GM13976 (cell line): Measurements from ENCODE around the gene VWA8.

Source experiments
- DNase-seq: peaks from one replicate; pipeline ENCODE4 v3.0.0; 2012; ENCODE audit warnings: low spot score
- in situ Hi-C: fragments of 300-500 bp; cut with MboI; formaldehyde crosslinking; loops from one replicate; pipeline ENCODE4 v1.12.0; 2022; ENCODE audit warnings: low sequenced_read_pairs, mixed read lengths, inconsistent platforms; ENCODE audit not compliant: unreplicated experiment
- TF ChIP-seq, protein P1 (sequence below): IDR thresholded peaks from 2 replicates; pipeline ENCODE4 v1.5.1; 2012; ENCODE audit warnings: borderline replicate concordance, mild to moderate bottlenecking; ENCODE audit not compliant: insufficient read depth; ENCODE audit errors: extremely low read depth, missing control alignments, control extremely low read depth

The VWA8 gene

DNA sequence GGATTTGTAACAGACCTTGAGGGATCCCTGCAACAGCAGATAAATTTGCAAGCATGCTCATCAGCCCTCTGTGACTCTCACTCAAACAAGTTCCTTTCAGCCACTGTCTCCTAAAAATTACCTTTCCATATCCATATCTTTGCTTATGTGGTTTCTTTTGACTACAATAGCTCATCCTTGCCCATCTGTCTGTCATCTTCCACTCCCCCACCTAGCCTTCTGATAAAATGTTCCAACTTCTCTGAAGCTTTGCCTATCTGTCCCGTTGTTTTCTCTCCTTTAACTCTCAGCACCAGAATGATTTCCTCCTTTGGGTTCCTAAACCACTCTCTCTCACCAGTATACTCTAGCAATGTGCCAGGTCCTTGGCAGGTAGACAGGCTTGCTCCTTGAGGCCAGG, 194.5 kb downstream of the VWA8 start:
- no peak for DNase-seq
- TF ChIP-seq, protein P1, sequence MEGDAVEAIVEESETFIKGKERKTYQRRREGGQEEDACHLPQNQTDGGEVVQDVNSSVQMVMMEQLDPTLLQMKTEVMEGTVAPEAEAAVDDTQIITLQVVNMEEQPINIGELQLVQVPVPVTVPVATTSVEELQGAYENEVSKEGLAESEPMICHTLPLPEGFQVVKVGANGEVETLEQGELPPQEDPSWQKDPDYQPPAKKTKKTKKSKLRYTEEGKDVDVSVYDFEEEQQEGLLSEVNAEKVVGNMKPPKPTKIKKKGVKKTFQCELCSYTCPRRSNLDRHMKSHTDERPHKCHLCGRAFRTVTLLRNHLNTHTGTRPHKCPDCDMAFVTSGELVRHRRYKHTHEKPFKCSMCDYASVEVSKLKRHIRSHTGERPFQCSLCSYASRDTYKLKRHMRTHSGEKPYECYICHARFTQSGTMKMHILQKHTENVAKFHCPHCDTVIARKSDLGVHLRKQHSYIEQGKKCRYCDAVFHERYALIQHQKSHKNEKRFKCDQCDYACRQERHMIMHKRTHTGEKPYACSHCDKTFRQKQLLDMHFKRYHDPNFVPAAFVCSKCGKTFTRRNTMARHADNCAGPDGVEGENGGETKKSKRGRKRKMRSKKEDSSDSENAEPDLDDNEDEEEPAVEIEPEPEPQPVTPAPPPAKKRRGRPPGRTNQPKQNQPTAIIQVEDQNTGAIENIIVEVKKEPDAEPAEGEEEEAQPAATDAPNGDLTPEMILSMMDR = no peak
- in situ Hi-C loops = no loop called here

DNA sequence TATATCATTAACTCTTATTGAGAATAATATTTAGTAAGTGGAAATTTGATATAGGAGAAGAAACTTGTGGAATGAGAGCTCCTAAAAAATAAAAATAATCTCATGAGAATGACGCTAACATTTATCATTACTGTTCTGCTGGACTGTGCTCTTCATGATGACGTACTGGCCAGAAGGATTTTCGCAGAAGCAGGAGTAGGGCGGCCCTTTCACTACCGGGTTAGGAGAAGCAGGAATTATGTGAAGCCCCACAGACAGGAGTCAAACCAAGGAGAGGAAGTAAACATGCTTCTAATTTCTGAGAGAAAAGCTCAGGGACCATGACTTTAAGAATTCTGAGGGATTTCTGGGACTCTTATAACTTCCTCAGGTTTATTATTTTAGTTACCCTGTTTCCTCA, 195.1 kb downstream of the VWA8 start:
- TF ChIP-seq, protein P1 = no peak
- in situ Hi-C loops = no loop called here
- DNase-seq = no peak

DNA sequence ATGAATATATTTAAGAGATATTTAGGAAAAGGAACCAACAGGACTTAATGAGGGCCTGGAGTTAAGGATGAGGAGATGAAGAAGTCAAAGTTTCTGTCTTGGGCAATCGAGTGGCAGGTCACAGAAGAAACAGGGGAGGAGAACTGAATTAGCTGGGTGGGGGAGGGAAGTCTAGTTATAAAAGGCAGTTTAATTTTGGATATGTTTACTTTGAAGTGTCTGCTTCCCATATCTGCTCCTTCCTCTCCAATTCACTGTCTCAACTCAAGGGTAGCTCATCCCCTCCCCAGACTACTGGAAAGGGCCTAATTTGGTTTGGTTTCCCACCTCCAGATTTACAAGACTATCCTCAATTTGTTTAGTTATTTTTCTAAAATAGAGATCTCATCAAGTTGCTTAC, 195.9 kb downstream of the VWA8 start:
- no peak for DNase-seq
- TF ChIP-seq, protein P1 = no peak
- in situ Hi-C loops = no loop called here

DNA sequence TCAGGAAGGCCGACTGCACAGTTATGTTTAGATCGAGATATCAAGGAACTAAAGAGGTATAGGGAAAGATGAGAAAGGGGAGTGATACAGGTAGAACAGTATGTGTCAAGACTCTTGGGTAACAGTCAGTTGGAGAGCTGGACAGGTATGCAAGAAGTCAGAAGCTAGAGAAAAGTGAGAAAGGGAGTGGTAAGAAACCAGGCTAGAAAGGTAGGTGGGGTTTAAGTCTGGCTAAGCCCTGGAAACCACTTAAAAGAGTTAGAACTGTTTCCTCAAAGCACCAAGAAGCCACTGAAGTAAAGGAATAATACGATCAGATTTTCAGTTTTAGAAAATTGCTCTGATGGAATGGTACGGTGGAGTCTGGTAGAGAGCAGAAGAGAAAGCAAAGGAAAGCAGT, 196.4 kb downstream of the VWA8 start:
- TF ChIP-seq, protein P1 = no peak
- DNase-seq = no peak
- in situ Hi-C loops = no loop called here

DNA sequence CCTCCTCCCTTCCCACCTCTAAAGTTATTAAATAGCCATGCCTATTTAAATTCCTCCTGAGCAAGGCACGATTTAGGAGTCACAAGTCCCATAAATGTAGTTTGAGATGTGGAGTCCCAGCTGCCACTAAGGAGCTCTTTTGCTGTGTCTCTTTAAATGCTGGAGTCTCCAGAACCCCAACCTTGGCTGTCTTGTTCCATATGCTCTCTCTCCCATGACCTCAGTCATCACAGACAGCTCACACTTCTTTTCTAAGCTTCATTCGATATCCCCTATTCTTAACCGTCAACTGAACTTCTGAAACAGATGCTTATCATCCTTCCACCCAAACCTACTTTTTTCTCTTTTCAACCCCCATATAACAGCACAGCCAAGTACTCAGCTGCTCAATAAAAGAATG, 197.1 kb downstream of the VWA8 start:
- in situ Hi-C loops = no loop called here
- TF ChIP-seq, protein P1 = no peak
- no peak for DNase-seq

DNA sequence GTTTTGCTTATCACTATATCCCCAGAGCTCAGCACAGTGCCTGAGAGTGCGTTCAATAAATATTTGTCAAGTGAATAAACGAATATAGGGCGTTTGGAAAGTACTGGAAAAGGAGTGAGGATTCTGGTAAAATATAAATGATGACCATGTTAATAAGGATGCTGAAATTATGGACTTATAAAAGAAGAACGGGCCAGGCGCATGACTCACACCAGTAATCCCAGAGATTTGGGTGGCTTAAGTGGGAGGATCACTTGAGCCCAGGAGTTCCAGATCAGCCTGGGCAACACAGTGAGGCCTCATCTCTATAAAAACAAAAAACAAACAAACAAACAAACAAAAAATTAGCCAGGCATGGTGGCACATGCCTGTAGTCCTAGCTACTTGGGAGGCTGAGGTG, 198.1 kb downstream of the VWA8 start:
- DNase-seq = no peak
- in situ Hi-C loops = no loop called here
- TF ChIP-seq, protein P1 = no peak
